Gastroesophageal sphincter (tissue), 4 donors: ENCODE results near the gene CCNI2. TPM values are rescaled to one million over a fixed set of nuclear protein-coding genes. Genes with fewer than 3 reads are reported as not detected.

Experiments used
- ATAC-seq: fragments of 150-250 bp; one replicate; pipeline ENCODE4 v1.9.1; 2016; ENCODE audit warnings: mild to moderate bottlenecking, moderate library complexity
- H3K27ac ChIP-seq, 4 donors: fragments of 200-600 bp; sonication (generic) in 3 of 4; 1 replicate in 3 of 4; 2 replicates in 1 of 4; pipeline ENCODE4 v1.5.1; 2016 to 2019
- H3K27me3 ChIP-seq: fragments of 200-600 bp; sonication (generic); one replicate; pipeline ENCODE4 v1.5.1; 2019
- H3K36me3 ChIP-seq, 2 donors: fragments of 200-600 bp; sonication (generic); one replicate each; pipeline ENCODE4 v1.5.1; 2019; ENCODE audit warnings: control low read depth in 1 of 2
- H3K4me1 ChIP-seq, 3 donors: fragments of 200-600 bp; sonication (generic); 1 replicate in 2 of 3; 2 replicates in 1 of 3; pipeline ENCODE4 v1.5.1; 2016 to 2019; ENCODE audit warnings: control low read depth in 2 of 3
- H3K4me3 ChIP-seq, 2 donors: fragments of 200-600 bp; sonication (generic); one replicate each; pipeline ENCODE4 v1.5.1; 2019; ENCODE audit warnings: mild to moderate bottlenecking in 1 of 2, moderate library complexity in 1 of 2
- H3K9me3 ChIP-seq, 3 donors: fragments of 200-600 bp; sonication (generic); one replicate each; pipeline ENCODE4 v1.5.1; 2017 to 2019; ENCODE audit warnings: control low read depth in 2 of 3
- EP300 ChIP-seq: sonication (generic); formaldehyde crosslinking; IDR thresholded peaks from one replicate; pipeline ENCODE4 v1.6.1; 2017; ENCODE audit warnings: antibody characterized with exemption, mild to moderate bottlenecking
- POLR2A ChIP-seq, 2 donors: fragments of 450-650 bp; IDR thresholded peaks; one replicate each; pipeline ENCODE4 v1.6.1; 2017; ENCODE audit warnings: antibody characterized with exemption in 2 of 2, mild to moderate bottlenecking in 2 of 2, moderate library complexity in 1 of 2
- POLR2AphosphoS5 ChIP-seq: sonication (generic); formaldehyde crosslinking; IDR thresholded peaks from one replicate; pipeline ENCODE4 v1.6.1; 2017; ENCODE audit warnings: antibody characterized with exemption
- WGBS, 2 donors: methylation state at CpG; one replicate each; pipeline ENCODE4 v1.1.5; 2018; ENCODE audit warnings: low coverage in 1 of 2; 5-methylcytosine and 5-hydroxymethylcytosine counted together
- total RNA-seq, 4 donors: library from RNA; depleted of rRNA; stranded (reverse); fragments of >200 nt; gene quantifications; one replicate each; pipeline ENCODE4 v1.1.0, GENCODE V29; 2016
- TF ChIP-seq, protein P1 (sequence below), 4 experiments: fragments of 200-600 bp in 2 of 4; fragments of 450-650 bp in 2 of 4; sonication (generic) in 1 of 4; IDR thresholded peaks; one replicate each; pipeline ENCODE4 v1.5.1; 2017 to 2019; ENCODE audit warnings: antibody characterized with exemption in 4 of 4, mild to moderate bottlenecking in 2 of 4, moderate library complexity in 2 of 4

Gene CCNI2
- total RNA-seq, 4 donors from 2014 or later = not detected

GRCh38 chr5:132767150-132767549 is 19.9 kb downstream of the CCNI2 start:
- Histone ChIP-seq H3K36me3 (peaks cover 0 to 34% of the 10 kb centered on the region in 2 donors), H3K4me1 (peaks cover 0 to 72% (median 44%) of the 10 kb centered on the region in 3 donors), H3K27ac (no peak overlapping the region), H3K27me3 (no peaks in the 10 kb centered on the region), H3K4me3 (no peak overlapping the region), H3K9me3 (no peaks in the 10 kb centered on the region)
- 52 to 58% methylated on average over 2 of the region's 2 CpGs for WGBS, 2 donors
- TF ChIP-seq EP300 (no peak), POLR2A (IDR thresholded peaks at IDR 0.05) (no peak), POLR2AphosphoS5 (no peak)
- TF ChIP-seq, protein P1, sequence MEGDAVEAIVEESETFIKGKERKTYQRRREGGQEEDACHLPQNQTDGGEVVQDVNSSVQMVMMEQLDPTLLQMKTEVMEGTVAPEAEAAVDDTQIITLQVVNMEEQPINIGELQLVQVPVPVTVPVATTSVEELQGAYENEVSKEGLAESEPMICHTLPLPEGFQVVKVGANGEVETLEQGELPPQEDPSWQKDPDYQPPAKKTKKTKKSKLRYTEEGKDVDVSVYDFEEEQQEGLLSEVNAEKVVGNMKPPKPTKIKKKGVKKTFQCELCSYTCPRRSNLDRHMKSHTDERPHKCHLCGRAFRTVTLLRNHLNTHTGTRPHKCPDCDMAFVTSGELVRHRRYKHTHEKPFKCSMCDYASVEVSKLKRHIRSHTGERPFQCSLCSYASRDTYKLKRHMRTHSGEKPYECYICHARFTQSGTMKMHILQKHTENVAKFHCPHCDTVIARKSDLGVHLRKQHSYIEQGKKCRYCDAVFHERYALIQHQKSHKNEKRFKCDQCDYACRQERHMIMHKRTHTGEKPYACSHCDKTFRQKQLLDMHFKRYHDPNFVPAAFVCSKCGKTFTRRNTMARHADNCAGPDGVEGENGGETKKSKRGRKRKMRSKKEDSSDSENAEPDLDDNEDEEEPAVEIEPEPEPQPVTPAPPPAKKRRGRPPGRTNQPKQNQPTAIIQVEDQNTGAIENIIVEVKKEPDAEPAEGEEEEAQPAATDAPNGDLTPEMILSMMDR (IDR thresholded peaks at IDR 0.05) = no peak
- no peak for ATAC-seq

- TF ChIP-seq POLR2A (IDR thresholded peaks at IDR 0.05) (no peak), EP300 (no peak), POLR2AphosphoS5 (no peak)
- TF ChIP-seq, protein P1 (IDR thresholded peaks at IDR 0.05) = no peak
- Histone ChIP-seq H3K9me3 (no peaks in the 10 kb centered on the region), H3K27me3 (no peaks in the 10 kb centered on the region), H3K4me3 (no peak overlapping the region), H3K4me1 (peaks cover 0 to 85% (median 53%) of the 10 kb centered on the region in 3 donors), H3K27ac (peak overlapping the region in 1 of 4 donors; percentile 33), H3K36me3 (peaks cover 0 to 21% of the 10 kb centered on the region in 2 donors)
- 100% methylated on average over 1 of the region's 3 CpGs; no CpG with 5 or more reads in 1 of the 2 donors for WGBS, 2 donors
- ATAC-seq = no peak
These were observed 21.3 kb downstream of the CCNI2 start for GRCh38 chr5:132768485-132768868.

GRCh38 chr5:132770476-132771159 is 23.4 kb downstream of the CCNI2 start:
- WGBS, 2 donors = 43% methylated on average over 4 of the region's 8 CpGs; no CpG with 5 or more reads in 1 of the 2 donors
- peak; percentile 19 for ATAC-seq
- Histone ChIP-seq H3K9me3 (no peaks in the 10 kb centered on the region), H3K4me1 (peaks cover 0 to 96% (median 58%) of the 10 kb centered on the region in 3 donors), H3K4me3 (no peak overlapping the region), H3K27ac (peak overlapping the region in 3 of 4 donors; percentile 47 to 68 (median 64)), H3K27me3 (no peaks in the 10 kb centered on the region), H3K36me3 (no peaks in the 10 kb centered on the region)
- TF ChIP-seq, protein P1 (IDR thresholded peaks at IDR 0.05) = no peak
- no peak for TF ChIP-seq EP300
- no peak for TF ChIP-seq POLR2AphosphoS5
- no peak for TF ChIP-seq POLR2A (IDR thresholded peaks at IDR 0.05)

DNA sequence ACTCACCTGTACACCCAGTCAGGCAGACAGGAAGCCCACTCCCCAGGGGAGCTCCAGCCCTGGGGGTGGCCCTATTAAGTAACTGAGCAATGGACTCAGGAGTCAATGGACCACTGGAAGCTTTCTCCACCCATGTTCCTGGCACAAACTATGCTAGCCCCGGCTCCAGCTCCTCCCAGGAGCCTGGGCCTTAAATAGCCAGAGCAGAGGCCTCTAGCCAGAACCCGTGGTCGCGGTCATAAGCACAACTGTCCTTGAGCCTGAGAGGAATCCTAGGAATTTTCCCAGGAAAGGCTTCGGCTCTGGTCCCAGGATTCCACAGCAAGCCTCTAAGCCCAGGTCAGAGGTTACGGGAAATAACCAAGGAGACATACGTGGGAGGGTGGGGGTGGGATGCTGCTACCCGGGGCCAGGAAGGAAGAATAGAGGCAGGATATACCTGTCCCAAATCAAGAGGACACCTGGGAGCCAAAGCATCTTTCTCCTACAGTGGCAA is 24.3 kb downstream of the CCNI2 start:
- Histone ChIP-seq H3K27ac (peak overlapping the region in 3 of 4 donors; percentile 63 to 68 (median 64)), H3K27me3 (no peaks in the 10 kb centered on the region), H3K9me3 (no peaks in the 10 kb centered on the region), H3K36me3 (no peaks in the 10 kb centered on the region), H3K4me1 (peaks cover 0 to 96% (median 57%) of the 10 kb centered on the region in 3 donors), H3K4me3 (no peak overlapping the region)
- WGBS, 2 donors = 37 to 68% methylated on average over 4 of the region's 8 CpGs
- ATAC-seq = peak; percentile 57
- TF ChIP-seq EP300 (no peak), POLR2AphosphoS5 (no peak), POLR2A (IDR thresholded peaks at IDR 0.05) (no peak)
- TF ChIP-seq, protein P1 (IDR thresholded peaks at IDR 0.05) = no peak
